Progenitor cell of endocrine pancreas (in vitro differentiated cells): ENCODE measurements around the gene UPF2. TPM values are rescaled to one million over a fixed set of nuclear protein-coding genes. Genes with fewer than 3 reads are reported as not detected.

Source experiments
- DNase-seq: peaks from one replicate; pipeline ENCODE4 v3.0.0; 2021; ENCODE audit warnings: low spot score; ENCODE audit not compliant: unreplicated experiment
- H3K27ac Mint-ChIP-seq: 2 replicates; pipeline ENCODE4 v1.8.0; 2021; ENCODE audit warnings: mild to moderate bottlenecking, moderate library complexity, mixed read lengths
- H3K27me3 Mint-ChIP-seq: 2 replicates; pipeline ENCODE4 v1.8.0; 2021; ENCODE audit warnings: mixed read lengths
- H3K36me3 Mint-ChIP-seq: 2 replicates; pipeline ENCODE4 v1.8.0; 2022; ENCODE audit warnings: mixed read lengths; ENCODE audit not compliant: insufficient read depth
- H3K4me1 Mint-ChIP-seq: 2 replicates; pipeline ENCODE4 v1.8.0; 2021; ENCODE audit warnings: low read depth, mixed read lengths
- H3K4me3 Mint-ChIP-seq: 2 replicates; pipeline ENCODE4 v1.8.0; 2021; ENCODE audit warnings: low read depth, mild to moderate bottlenecking, moderate library complexity, mixed read lengths
- H3K9me3 Mint-ChIP-seq: 2 replicates; pipeline ENCODE4 v1.8.0; 2021; ENCODE audit warnings: low read depth, mixed read lengths
- CTCF ChIP-seq: fragments of 200-600 bp; sonication (generic); IDR thresholded peaks from one replicate; pipeline ENCODE4 v1.5.0; 2021; ENCODE audit warnings: antibody characterized with exemption, mild to moderate bottlenecking; ENCODE audit not compliant: unreplicated experiment
- total RNA-seq: library from RNA; stranded (reverse); gene quantifications from 2 replicates; pipeline ENCODE4 v1.2.1, GENCODE V29; 2021

Gene UPF2
- total RNA-seq, 1 donor from 2014 or later = 31.0 TPM

GRCh38 chr10:12055732-12056131 lies 13.1 kb upstream of the UPF2 start:
- DNase-seq = no peak
- Mint-ChIP-seq H3K36me3 (no peaks in the 10 kb centered on the region), H3K4me3 (no peak overlapping the region), H3K27ac (no peak overlapping the region), H3K4me1 (no peaks in the 10 kb centered on the region), H3K27me3 (no peaks in the 10 kb centered on the region), H3K9me3 (no peaks in the 10 kb centered on the region)
- TF ChIP-seq CTCF = no peak

GRCh38 chr10:12051241-12051640 lies 8.6 kb upstream of the UPF2 start:
- TF ChIP-seq CTCF = no peak
- DNase-seq = no peak
- H3K27me3 Mint-ChIP-seq = peaks cover 4% of the 10 kb centered on the region
- H3K27ac Mint-ChIP-seq = no peak overlapping the region
- no peaks in the 10 kb centered on the region for H3K36me3 Mint-ChIP-seq
- no peak overlapping the region for H3K4me3 Mint-ChIP-seq
- H3K4me1 Mint-ChIP-seq = no peaks in the 10 kb centered on the region
- H3K9me3 Mint-ChIP-seq = no peaks in the 10 kb centered on the region

- H3K9me3 Mint-ChIP-seq = no peaks in the 10 kb centered on the region
- no peak overlapping the region for H3K27ac Mint-ChIP-seq
- H3K27me3 Mint-ChIP-seq = peaks cover 5% of the 10 kb centered on the region
Observed at GRCh38 chr10:12050528-12050927, 7.9 kb upstream of the UPF2 start.

GRCh38 chr10:12048547-12048946 lies 5.9 kb upstream of the UPF2 start:
- Mint-ChIP-seq H3K9me3 (no peaks in the 10 kb centered on the region), H3K27me3 (peaks cover 7% of the 10 kb centered on the region), H3K4me3 (no peak overlapping the region), H3K27ac (no peak overlapping the region), H3K4me1 (no peaks in the 10 kb centered on the region), H3K36me3 (no peaks in the 10 kb centered on the region)
- no peak for TF ChIP-seq CTCF
- no peak for DNase-seq

More at GRCh38 chr10:12050528-12050927, 7.9 kb upstream of the UPF2 start:
- no peak overlapping the region for H3K4me3 Mint-ChIP-seq
- TF ChIP-seq CTCF = no peak
- no peaks in the 10 kb centered on the region for H3K4me1 Mint-ChIP-seq
- no peaks in the 10 kb centered on the region for H3K36me3 Mint-ChIP-seq
- DNase-seq = no peak

- Mint-ChIP-seq H3K36me3 (peaks cover 2% of the 10 kb centered on the region), H3K9me3 (peaks cover 4% of the 10 kb centered on the region), H3K4me1 (peaks cover 13% of the 10 kb centered on the region), H3K27me3 (peaks cover 7% of the 10 kb centered on the region), H3K27ac (no peak overlapping the region), H3K4me3 (no peak overlapping the region)
- TF ChIP-seq CTCF = no peak
- no peak for DNase-seq
Observed at GRCh38 chr10:12045596-12045995, 3.0 kb upstream of the UPF2 start.
